ENCODE results near the gene CRIM1.

The CRIM1 gene

DNA sequence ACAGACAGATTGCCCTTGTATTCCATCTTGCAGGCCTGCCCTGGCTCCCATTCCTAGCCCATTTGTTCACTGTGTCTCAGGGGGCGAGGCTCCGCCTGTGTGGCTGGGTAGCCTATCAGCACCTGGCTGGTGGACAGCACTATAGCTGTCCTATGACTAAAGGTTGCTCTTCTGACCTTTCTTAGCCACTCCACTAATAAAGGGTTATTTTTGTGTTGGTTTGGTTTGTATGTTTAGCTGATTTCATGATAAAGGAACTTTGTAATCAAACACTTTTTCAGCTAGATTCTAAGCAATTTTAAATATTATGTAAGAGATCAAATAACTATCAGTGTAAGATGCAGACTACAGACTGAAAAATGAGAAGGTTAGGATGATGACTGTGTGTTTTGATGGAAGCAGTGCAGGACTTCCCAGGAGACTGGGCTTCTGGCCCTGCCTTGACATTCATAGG is 72.2 kb downstream of the CRIM1 start:
- DNase-seq, result no peak

DNA sequence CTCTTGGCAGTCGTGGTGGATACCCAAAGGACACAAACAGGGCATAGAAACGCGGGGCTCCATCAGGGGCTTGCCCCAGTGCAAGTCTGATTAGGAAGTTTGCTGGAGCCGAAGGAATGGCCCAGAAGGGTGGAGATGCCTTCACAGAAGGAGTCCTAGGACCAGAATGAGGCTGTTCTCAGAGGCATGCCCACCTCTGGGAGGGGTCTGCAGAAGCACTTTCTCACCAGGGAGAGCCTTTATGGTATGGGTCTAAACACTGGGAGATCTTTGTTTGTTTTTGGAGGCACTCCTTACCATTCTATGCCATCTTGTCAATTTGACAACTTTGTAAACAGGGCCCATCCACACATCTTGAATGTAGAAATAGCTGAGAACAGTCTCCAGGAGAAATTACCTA is 75.0 kb downstream of the CRIM1 start:
- no peak for DNase-seq

DNA sequence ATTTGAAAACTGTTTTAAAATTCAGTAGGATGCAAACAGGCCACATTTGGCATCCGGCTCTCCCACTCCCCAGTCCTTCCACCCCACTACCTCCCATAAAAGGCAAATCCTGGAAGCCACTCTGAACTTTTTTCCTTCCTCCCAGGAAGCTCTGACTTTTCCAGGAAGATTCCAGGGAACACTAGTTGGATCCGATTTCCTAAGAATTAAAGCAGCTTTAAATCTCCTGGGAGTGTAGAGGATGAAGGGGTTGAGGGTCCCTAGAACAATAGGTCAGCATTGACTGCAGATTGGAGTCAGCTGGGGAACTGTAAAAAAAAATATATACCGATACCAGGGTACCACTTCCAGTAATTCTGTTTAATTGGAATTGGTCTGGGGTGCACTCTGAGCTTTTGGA is 76.9 kb downstream of the CRIM1 start:
- no peak for DNase-seq

DNA sequence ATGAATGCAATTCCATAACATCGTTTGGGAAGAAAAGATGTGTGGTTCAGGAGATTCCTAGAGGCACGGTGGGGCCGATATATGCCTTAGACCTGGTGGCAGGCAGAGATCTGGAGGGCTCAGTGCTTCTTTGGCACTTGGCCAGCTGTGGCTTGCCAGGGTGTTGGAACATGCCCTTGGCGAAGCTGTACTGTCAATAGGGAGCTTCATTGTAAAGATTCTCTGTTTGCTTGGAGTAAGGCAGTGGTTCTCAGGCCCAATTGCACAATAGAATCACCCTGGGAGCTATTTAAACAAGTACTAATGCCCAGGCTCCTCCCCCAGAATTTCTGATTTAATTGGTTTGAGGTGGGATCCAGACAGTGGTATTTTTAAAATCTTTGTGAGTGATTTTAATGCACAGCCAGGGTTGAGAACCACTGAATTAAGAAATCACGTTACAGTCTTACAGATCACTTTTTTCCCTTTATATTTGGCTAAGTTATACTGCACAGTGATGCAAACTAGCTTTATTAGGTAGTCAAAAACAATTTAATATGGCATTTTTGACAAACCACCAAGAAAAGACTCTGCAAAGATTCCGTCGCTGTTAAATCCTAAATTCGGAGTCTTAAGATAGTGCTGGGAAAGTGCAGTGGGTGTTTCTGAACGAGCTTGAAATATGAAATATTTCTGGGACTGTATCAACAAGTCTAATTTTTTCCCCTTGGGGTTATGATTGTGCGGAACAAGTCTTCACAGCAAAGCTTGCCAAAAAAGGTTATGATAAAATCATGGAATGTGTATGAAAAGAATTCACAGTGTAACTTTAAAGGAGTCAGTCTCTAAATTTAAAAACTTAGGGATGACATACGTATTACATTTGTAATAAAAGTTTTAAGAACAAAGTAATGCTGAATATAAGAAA is 78.0 kb downstream of the CRIM1 start:
- no peak for DNase-seq

- DNase-seq, result peak; percentile 70
These were observed 82.9 kb downstream of the CRIM1 start for GRCh38 chr2:36438449-36438977.

- no peak for DNase-seq
These were observed 83.5 kb downstream of the CRIM1 start for GRCh38 chr2:36439084-36439483.

DNA sequence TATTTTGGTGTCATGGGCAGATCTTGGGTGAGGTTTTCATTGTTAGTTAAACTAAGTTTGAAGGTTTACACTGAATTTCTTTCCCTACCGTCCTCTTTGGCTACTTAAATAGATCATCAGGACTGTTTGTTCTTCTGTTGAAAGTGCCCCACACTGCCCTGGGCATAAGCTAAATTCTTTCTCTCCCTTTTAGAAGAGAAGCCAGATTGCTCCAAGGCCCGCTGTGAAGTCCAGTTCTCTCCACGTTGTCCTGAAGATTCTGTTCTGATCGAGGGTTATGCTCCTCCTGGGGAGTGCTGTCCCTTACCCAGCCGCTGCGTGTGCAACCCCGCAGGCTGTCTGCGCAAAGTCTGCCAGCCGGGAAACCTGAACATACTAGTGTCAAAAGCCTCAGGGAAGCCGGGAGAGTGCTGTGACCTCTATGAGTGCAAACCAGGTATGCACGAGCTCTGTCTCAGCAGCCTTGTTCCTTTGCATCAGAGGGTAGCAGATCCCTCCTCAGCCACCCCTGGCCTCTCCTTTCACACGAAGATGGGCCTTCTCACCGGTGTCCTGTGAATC is 85.6 kb downstream of the CRIM1 start:
- no peak for DNase-seq

GRCh38 chr2:36441816-36442215 is 86.2 kb downstream of the CRIM1 start:
- no peak for DNase-seq

- DNase-seq, result no peak
These were observed 88.8 kb downstream of the CRIM1 start for GRCh38 chr2:36444216-36444936.

DNA sequence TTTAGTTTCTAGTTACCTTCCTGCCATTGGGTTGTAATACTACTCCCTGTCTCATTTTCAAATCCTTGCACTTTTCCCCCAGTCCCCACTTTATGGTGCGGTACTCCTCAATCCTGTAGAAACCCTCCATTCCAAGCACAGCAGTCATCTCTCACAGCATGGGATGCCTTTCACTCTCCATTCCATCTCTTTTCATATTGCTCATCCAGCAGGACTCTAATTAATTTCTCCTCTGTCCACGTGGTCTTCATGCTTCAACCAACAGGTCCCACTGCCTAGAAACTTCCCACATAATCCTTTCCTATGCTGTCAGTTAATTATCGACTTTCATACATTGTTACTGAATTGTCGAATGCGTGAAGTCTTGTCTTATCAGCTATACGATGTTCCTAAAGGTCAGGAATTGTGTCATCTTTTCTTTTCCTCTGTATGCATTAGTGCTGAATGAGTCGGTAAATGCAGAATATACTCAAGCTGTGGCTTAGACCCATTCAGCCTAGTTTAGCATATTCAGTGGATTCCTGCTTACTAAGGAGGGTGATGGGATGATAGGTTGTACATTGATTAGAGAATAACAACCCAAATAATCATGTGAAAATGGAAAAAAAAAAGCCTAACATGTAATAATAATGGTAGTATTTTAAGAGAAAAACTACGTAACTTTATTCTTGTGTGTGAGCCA is 89.7 kb downstream of the CRIM1 start:
- DNase-seq, result no peak

- no peak for DNase-seq
These were observed 90.7 kb downstream of the CRIM1 start for GRCh38 chr2:36446294-36446693.

DNA sequence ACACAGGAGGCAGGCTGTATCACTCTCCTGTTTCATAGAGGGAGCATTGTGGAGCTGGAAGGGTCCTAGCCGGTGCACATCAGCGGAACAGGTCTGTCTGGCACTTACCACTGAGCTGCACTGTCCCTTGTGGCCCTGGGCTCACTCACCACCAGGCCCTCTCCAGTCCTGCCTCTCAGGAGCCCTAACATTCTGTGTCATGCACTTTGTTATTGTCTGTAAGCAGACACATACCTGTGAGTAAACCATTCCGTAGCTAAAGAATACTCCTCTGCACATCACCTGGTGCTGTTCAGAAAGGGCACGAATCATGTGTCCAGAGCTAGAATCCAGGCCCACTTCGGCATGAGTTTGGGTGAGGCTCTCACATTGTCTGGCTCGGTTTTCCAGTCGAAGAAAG is 93.6 kb downstream of the CRIM1 start:
- peak; percentile 59 for DNase-seq

DNA sequence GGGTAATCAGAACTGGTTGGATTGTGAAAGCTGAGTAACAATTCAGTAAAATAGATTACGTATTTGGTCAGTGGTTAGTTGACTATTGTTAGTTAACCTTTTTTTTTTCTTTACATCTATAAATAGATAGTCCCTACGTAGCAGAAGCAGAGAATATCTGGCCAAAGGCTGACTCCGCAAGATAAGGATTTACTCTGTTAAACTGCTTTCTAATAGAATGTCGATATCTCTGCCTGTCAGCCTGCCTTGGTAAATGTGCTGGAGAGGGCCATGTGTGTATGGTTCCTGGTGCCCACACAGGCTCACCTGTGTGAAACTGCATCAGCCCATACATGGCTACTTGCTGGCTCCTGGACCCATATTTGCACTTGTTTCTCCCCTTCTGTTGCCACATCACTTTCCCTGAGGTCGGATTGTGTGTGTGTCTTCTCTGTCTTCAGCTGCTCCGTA is 94.4 kb downstream of the CRIM1 start:
- no peak for DNase-seq

DNA sequence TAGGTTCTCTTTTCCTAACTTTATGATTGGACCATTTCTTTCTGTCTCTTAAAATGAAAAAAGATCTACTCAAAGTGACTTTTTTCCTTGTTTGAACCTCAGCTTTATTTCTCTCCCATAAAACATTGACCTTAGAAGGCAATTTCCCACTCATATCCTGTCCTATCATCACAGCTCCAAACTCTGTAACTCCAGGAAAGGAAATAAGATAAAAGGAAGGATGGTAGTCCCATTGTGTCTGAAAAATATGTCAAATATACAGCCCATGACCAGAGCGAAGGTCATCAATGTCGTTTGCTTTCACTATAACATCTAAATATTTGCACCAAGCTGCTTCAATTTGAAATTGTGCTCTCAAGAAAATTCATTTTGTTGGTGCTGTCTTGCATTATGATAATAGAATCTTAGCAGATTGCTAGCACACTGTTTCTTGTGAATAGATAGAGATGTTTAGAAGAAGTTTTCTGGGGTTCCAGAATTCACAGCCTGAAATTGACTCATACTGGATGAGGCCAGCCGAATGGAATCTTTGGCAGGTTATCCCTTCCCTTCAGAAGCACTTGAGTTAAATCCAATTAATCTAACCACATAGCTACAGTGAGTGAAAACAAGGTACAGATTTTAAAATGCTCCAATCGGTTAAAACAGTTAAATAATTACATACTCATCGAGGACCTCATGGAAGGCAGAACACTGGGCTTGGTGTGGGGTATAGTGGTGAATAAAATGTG is 95.1 kb downstream of the CRIM1 start:
- no peak for DNase-seq

DNA sequence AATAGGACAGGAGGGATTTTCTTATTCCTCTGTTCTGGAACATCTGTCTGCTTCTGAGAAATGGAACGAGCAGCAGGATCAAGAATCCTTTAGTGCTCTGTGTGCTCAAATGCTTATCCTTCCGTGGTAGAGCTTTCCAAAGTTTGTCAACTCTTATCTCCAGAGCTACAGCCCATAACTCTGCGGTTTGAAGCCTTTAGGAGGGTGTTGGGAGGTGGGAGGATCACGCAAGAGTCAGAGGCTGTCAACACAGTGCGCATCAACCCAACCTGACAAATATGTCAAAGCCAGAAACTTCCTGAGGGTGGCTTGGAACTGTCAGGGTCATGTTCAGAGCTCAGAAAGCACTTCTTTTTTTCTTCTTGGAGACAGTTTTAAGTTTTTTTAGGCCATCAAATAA is 95.9 kb downstream of the CRIM1 start:
- DNase-seq, result peak; percentile 60

DNA sequence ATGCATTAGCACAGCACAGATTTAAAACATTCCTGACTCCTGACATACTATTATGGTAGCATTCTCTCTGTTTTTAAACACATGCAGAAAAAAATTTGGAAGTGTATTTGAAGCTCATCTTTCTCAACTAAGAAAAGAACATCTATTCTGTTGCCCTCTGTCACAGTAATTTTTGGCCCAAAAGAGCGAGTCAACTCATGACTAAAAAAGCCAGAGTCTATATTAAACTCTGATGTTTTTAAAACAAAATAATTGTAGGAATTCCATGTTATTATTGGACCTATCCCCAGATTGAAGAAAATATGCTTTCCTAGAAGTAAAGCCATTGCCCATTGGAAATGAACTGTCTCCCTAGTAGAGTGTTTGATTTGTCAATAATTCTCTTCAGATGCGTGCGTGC is 96.7 kb downstream of the CRIM1 start:
- no peak for DNase-seq

GRCh38 chr2:36453652-36454051 is 98.1 kb downstream of the CRIM1 start:
- no peak for DNase-seq

DNA sequence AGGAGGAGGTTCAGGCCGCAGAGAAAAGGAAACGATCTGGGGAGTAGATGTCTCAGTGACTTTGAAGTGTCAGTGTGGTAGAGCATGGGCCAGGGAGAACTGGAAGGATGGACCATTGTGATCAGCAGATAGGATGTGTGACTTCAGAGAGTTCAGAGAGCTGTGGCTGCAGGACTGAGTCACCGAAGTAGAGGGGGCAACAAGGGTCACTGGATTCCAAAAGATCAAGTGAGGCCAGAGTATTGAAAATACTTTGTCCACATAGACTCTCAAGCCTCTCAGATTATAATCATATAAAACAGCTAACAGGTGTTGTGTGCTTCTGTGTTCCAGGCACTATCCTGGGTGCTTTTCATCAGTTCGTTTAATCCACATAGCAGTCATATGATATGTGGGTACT is 99.4 kb downstream of the CRIM1 start:
- DNase-seq, result no peak

- DNase-seq, result peak; percentile 85
These were observed 100.2 kb downstream of the CRIM1 start for GRCh38 chr2:36455788-36456187.

DNA sequence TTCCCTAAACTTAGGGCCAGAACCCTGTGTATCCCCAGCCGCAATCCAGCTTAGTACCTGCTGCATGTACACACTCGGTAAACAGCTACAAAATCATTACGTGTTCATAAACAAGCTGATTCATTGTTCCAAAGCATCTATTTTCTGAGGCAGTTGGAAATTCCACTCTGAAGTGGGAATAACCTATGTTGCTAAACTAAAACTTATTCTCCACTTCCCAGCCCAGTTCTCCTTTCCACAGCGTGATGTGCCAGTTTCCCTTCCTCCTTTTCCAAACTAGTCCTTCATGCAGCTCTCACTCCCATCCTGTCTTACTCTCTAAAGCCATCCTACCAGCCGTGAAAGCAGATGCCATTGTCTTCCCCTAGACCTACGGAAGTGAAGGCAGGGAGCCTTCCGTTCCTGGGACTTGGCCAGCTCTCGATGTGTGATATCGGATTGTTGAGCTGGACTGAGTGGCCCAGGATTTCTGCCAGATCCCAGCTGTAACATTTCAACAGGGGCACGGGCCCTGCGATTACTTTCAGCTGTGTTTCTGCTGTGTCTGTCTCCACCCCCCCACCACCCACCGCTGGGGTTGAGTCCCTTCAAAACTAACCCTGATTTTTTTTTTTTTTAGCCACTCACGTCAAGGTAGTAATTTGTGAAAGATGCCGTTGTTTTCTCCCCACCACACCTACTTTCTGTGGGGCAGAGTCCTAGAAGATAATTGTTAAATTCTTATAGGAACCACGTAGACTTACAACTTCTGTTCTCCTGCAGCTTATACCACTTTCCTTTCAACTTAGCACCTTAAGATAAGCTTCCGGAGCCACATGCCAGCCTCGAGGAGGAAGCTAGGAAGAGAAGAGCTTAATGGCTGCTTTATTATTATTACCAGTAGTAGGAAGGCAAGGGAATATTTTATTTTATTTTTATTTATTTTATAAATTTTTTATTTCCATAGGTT is 100.9 kb downstream of the CRIM1 start:
- DNase-seq, result no peak

DNA sequence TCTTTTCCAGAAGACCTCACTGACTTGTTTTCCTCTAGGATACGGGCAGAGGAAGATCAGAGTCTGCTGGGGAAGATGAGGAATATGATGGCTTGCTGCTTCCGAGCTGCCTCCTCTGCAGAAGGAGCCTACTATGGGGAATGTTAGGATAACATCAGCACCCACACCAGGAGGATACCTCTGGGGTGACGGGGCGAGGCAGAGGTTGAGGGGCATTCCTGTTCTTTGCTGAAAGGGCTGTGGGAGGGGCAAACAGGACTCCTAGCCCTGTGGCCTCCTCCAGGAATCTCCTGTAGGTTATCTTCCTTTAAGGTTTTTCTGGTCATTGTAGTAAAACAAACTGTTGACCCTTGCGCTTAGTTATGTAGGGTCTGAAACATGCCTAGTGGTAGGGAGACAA is 102.5 kb downstream of the CRIM1 start:
- DNase-seq, result no peak
